Rectal smooth muscle tissue (tissue), 1 donor: ENCODE results near the gene LMTK3.

Experiments used
- H3K27ac ChIP-seq: one replicate; pipeline ENCODE4 v1.7.0; 2013; ENCODE audit warnings: low read depth, low read length, inconsistent platforms
- H3K27me3 ChIP-seq: one replicate; pipeline ENCODE4 v1.7.0; 2013; ENCODE audit warnings: low read length; ENCODE audit not compliant: control insufficient read depth, insufficient read depth
- H3K36me3 ChIP-seq: one replicate; pipeline ENCODE4 v1.7.0; 2013; ENCODE audit warnings: low read length; ENCODE audit not compliant: control insufficient read depth, insufficient read depth
- H3K4me1 ChIP-seq: one replicate; pipeline ENCODE4 v1.7.0; 2013; ENCODE audit warnings: low read length; ENCODE audit not compliant: control insufficient read depth, insufficient read depth
- H3K4me3 ChIP-seq: one replicate; pipeline ENCODE4 v1.7.0; 2013; ENCODE audit warnings: low read length
- H3K9ac ChIP-seq: one replicate; pipeline ENCODE4 v1.7.0; 2013; ENCODE audit warnings: low read length

LMTK3 gene

GRCh38 chr19:48484931-48485612 lies 26.6 kb downstream of the LMTK3 start:
- Histone ChIP-seq H3K9ac (no peak overlapping the region), H3K27me3 (no peaks in the 10 kb centered on the region), H3K27ac (no peak overlapping the region), H3K4me3 (no peak overlapping the region), H3K36me3 (no peaks in the 10 kb centered on the region), H3K4me1 (peaks cover 4% of the 10 kb centered on the region)

- Histone ChIP-seq H3K27ac (no peak overlapping the region), H3K4me3 (no peak overlapping the region), H3K27me3 (no peaks in the 10 kb centered on the region), H3K36me3 (no peaks in the 10 kb centered on the region), H3K4me1 (peaks cover 4% of the 10 kb centered on the region), H3K9ac (no peak overlapping the region)
Measured at GRCh38 chr19:48484247-48484893, 27.3 kb downstream of the LMTK3 start.

GRCh38 chr19:48483301-48483700 lies 28.3 kb downstream of the LMTK3 start:
- no peak overlapping the region for H3K9ac ChIP-seq
- H3K27me3 ChIP-seq, result no peaks in the 10 kb centered on the region
- peaks cover 4% of the 10 kb centered on the region for H3K4me1 ChIP-seq
- no peak overlapping the region for H3K4me3 ChIP-seq
- H3K36me3 ChIP-seq, result peaks cover 1% of the 10 kb centered on the region
- no peak overlapping the region for H3K27ac ChIP-seq

GRCh38 chr19:48481846-48482639 lies 29.6 kb downstream of the LMTK3 start:
- H3K4me1 ChIP-seq, result peaks cover 4% of the 10 kb centered on the region
- H3K36me3 ChIP-seq, result peaks cover 7% of the 10 kb centered on the region
- no peak overlapping the region for H3K4me3 ChIP-seq
- H3K9ac ChIP-seq, result no peak overlapping the region
- no peak overlapping the region for H3K27ac ChIP-seq
- no peaks in the 10 kb centered on the region for H3K27me3 ChIP-seq

GRCh38 chr19:48480558-48481500 lies 30.8 kb downstream of the LMTK3 start:
- Histone ChIP-seq H3K27me3 (no peaks in the 10 kb centered on the region), H3K36me3 (peaks cover 15% of the 10 kb centered on the region), H3K9ac (peak overlapping the region; percentile 45), H3K27ac (peak overlapping the region; percentile 91), H3K4me1 (peaks cover 4% of the 10 kb centered on the region), H3K4me3 (peak overlapping the region; percentile 78)

GRCh38 chr19:48480183-48480557 lies 31.5 kb downstream of the LMTK3 start:
- Histone ChIP-seq H3K36me3 (peaks cover 21% of the 10 kb centered on the region), H3K4me1 (peaks cover 4% of the 10 kb centered on the region), H3K9ac (peak overlapping the region; percentile 45), H3K4me3 (peak overlapping the region; percentile 78), H3K27me3 (no peaks in the 10 kb centered on the region), H3K27ac (peak overlapping the region; percentile 91)

- H3K36me3 ChIP-seq, result peaks cover 25% of the 10 kb centered on the region
- H3K4me3 ChIP-seq, result no peak overlapping the region
- H3K4me1 ChIP-seq, result peaks cover 4% of the 10 kb centered on the region
- no peak overlapping the region for H3K9ac ChIP-seq
- no peaks in the 10 kb centered on the region for H3K27me3 ChIP-seq
- H3K27ac ChIP-seq, result peak overlapping the region; percentile 91
Measured at GRCh38 chr19:48479686-48480085, 31.9 kb downstream of the LMTK3 start.

GRCh38 chr19:48478339-48479256 lies 33.0 kb downstream of the LMTK3 start:
- no peak overlapping the region for H3K27ac ChIP-seq
- H3K9ac ChIP-seq, result no peak overlapping the region
- H3K36me3 ChIP-seq, result peaks cover 35% of the 10 kb centered on the region
- H3K27me3 ChIP-seq, result no peaks in the 10 kb centered on the region
- no peak overlapping the region for H3K4me3 ChIP-seq
- H3K4me1 ChIP-seq, result peaks cover 4% of the 10 kb centered on the region

- no peak overlapping the region for H3K9ac ChIP-seq
- H3K4me1 ChIP-seq, result peaks cover 4% of the 10 kb centered on the region
- H3K4me3 ChIP-seq, result no peak overlapping the region
- peaks cover 43% of the 10 kb centered on the region for H3K36me3 ChIP-seq
- no peaks in the 10 kb centered on the region for H3K27me3 ChIP-seq
- no peak overlapping the region for H3K27ac ChIP-seq
Measured at GRCh38 chr19:48477698-48478338, 33.8 kb downstream of the LMTK3 start.

- no peak overlapping the region for H3K4me3 ChIP-seq
- H3K4me1 ChIP-seq, result peaks cover 4% of the 10 kb centered on the region
- no peak overlapping the region for H3K27ac ChIP-seq
- H3K27me3 ChIP-seq, result no peaks in the 10 kb centered on the region
- no peak overlapping the region for H3K9ac ChIP-seq
- peaks cover 48% of the 10 kb centered on the region for H3K36me3 ChIP-seq
Measured at GRCh38 chr19:48477067-48477685, 34.5 kb downstream of the LMTK3 start.
